SK-N-DZ (cell line): Measurements from ENCODE around the gene MARCHF7.

Experiments
- DNase-seq: peaks from one replicate; pipeline ENCODE4 v3.0.0-alpha.2; 2015; ENCODE audit warnings: low spot score

MARCHF7 gene

GRCh38 chr2:159762075-159762474 lies 49.8 kb downstream of the MARCHF7 start:
- no peak for DNase-seq
